Measurements from ENCODE around the gene CD109. TPM values are rescaled to one million over a fixed set of nuclear protein-coding genes. Genes with fewer than 3 reads are reported as not detected.

The CD109 gene
- total RNA-seq, 5 donors from 2014 or later (not counting 1 experiment from before 2014, with no cell fraction given), result 0.59 to 1.0 (median 0.68) TPM

DNA sequence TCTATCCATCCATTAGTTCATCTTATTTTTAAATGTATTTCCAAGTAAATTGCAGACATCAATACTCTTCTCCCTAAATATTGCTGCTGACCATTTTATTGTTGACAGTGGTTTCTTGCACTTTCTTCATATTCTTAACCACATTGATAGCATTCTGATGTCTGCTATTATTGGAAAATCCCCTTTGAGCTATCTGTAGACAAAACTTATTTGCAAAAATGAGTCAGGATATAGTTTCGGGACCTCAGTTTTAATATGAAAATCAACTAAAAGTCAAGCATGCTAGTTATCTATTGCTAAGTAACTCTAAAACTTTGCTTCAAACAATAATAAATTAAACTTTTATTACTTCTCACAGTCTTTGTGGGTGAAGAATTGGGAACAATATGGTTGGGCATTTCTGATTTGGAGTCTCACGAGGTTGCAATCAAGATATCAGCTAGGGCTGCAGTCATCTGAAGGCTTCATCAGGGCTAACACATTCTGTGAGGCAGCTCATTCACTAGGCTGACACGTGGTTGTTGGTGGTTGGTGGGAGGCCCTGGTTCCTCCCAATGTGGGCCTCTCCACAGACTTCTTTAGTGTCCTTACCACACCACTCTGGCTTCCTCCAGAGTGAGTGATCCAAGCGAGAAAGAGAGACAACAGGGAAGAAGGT is 32.7 kb downstream of the CD109 start:
- H3K4me3 Mint-ChIP-seq, result no peak overlapping the region
- no peak overlapping the region for H3K27ac ChIP-seq (ENCODE audit: low read length)
- DNase-seq, result no peak

DNA sequence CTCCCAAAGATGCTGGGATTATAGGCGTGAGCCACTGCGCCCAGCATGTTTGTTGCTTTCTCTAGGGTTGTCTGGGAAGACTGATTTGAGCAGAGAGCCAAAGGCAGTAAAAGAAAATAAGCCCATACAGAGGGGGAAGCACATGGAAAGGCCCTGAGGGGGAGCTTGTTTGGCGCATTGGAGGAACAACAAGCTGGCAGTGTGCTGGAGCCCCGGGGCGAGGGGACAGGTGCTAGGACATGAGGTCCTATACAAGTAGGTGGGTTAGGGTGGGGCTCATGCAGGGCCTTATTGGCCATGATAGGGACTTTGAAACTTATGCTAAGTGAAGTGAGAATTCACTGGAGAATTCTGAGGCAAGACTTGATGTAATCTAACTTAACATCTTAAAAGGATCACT is 35.3 kb downstream of the CD109 start:
- Histone ChIP-seq H3K4me3 (ENCODE audit: control insufficient read depth in 1 of 2, extremely low read depth in 1 of 2, low read length in 1 of 2) (no peak overlapping the region), H3K4me1 (ENCODE audit: control insufficient read depth in 1 of 2, extremely low read depth in 1 of 2, insufficient read depth in 2 of 2, low read length in 2 of 2) (no peaks in the 10 kb centered on the region), H3K9me3 (no peaks in the 10 kb centered on the region), H3K36me3 (ENCODE audit: control insufficient read depth in 2 of 2, extremely low read depth in 1 of 2, insufficient read depth in 1 of 2, low read length in 1 of 2) (no peaks in the 10 kb centered on the region), H3K27ac (ENCODE audit: low read length) (no peak overlapping the region), H3K27me3 (replicated peaks in 1 of 2; ENCODE audit: control insufficient read depth in 2 of 2, extremely low read depth in 1 of 2, insufficient read depth in 2 of 2, low read length in 1 of 2) (no peaks in the 10 kb centered on the region)
- ATAC-seq (replicated peaks in 1 of 4) (no peak), DNase-seq (no peak)
- ChIA-PET POLR2A (interaction anchor here in 1 of 2 donors (0.7 kb wide), 1 partner anchor 1477 kb away, joined by 5 read pairs; no protein-coding TSS in a partner anchor), CTCF (interaction anchor here in 1 of 2 donors (0.9 to 4.6 kb wide), 3 partner anchors 54 to 1478 kb away, joined by 3 to 40 read pairs (median 4); no protein-coding TSS in a partner anchor)
- Mint-ChIP-seq H3K36me3 (no peaks in the 10 kb centered on the region), H3K4me1 (no peaks in the 10 kb centered on the region), H3K27ac (no peak overlapping the region), H3K9me3 (no peaks in the 10 kb centered on the region), H3K27me3 (no peaks in the 10 kb centered on the region), H3K4me3 (no peak overlapping the region)
- WGBS (ENCODE audit: insufficient coverage), result 100% methylated on average over 3 of the region's 5 CpGs

More for the DNA sequence above, 32.7 kb downstream of the CD109 start:
- Histone ChIP-seq H3K9me3 (no peaks in the 10 kb centered on the region), H3K36me3 (ENCODE audit: control insufficient read depth in 2 of 2, extremely low read depth in 1 of 2, insufficient read depth in 1 of 2, low read length in 1 of 2) (no peaks in the 10 kb centered on the region), H3K27me3 (replicated peaks in 1 of 2; ENCODE audit: control insufficient read depth in 2 of 2, extremely low read depth in 1 of 2, insufficient read depth in 2 of 2, low read length in 1 of 2) (no peaks in the 10 kb centered on the region), H3K4me1 (ENCODE audit: control insufficient read depth in 1 of 2, extremely low read depth in 1 of 2, insufficient read depth in 2 of 2, low read length in 2 of 2) (peaks cover 0 to 6% of the 10 kb centered on the region in 2 experiments), H3K4me3 (ENCODE audit: control insufficient read depth in 1 of 2, extremely low read depth in 1 of 2, low read length in 1 of 2) (no peak overlapping the region)
- CTCF ChIA-PET, result interaction anchor here (1.0 to 1.2 kb wide), 3 partner anchors 8 to 1512 kb away, joined by 4 read pairs; no protein-coding TSS in a partner anchor
- POLR2A ChIA-PET, result interaction anchor here in 1 of 2 donors (0.5 kb wide), 1 partner anchor 75 kb away, joined by 8 read pairs; the partner anchor contains the start of gene SLC17A5
- no peak overlapping the region for H3K27ac Mint-ChIP-seq
- no peaks in the 10 kb centered on the region for H3K36me3 Mint-ChIP-seq
- no peak for ATAC-seq (replicated peaks in 1 of 4)
- no CpG with 5 or more reads among the region's 4 CpGs for WGBS (ENCODE audit: insufficient coverage)
- H3K9me3 Mint-ChIP-seq, result no peaks in the 10 kb centered on the region
- H3K27me3 Mint-ChIP-seq, result no peaks in the 10 kb centered on the region
- peaks cover 4 to 10% (median 5%) of the 10 kb centered on the region in 3 donors for H3K4me1 Mint-ChIP-seq

DNA sequence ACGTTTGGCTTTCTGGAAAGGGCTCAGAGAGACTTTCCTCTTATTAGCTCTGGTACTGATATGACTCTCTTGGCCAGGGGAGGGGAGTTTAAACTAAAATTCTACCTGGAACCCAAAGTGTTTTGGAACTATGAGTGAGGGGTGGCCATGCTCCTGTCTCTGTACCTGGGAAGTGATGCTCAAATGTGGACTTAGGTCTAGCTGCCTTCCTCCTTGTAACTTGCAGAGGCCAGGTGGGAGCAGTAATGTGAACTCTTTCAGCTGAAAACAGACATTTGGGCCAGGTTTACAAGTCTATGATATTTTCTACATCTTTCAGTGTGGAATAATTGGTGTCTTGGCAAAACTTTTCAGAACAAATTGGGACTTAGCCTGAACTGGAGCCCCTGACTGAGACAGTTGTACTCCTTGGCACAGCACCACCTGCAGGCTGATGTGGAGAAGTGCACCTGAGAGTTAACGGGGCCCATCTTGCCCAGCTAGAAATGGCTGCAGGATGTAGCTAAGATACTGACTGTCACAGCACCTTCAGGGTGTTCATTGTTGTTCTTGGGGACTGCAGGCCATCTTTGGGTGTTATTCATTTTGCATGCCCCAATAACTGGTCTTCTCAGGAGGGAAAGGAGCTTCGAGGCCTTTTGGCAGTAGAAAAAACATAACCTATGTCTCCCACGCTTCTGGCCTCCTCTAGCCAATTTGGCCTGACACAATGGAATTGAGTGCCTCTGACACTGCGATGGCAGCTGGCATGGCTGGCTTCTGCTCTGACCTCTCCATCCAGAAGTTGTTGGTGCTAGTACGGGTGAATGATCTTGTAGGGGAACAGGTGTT is 37.1 kb downstream of the CD109 start:
- ChIA-PET CTCF (interaction anchor here (0.5 to 4.6 kb wide), 27 partner anchors 9 to 1546 kb away, joined by 3 to 40 read pairs (median 3); partner anchors contain the start of gene COX7A2 (in 1 of the 2)), POLR2A (no interaction called here)
- Histone ChIP-seq H3K27me3 (replicated peaks in 1 of 2; ENCODE audit: control insufficient read depth in 2 of 2, extremely low read depth in 1 of 2, insufficient read depth in 2 of 2, low read length in 1 of 2) (no peaks in the 10 kb centered on the region), H3K36me3 (ENCODE audit: control insufficient read depth in 2 of 2, extremely low read depth in 1 of 2, insufficient read depth in 1 of 2, low read length in 1 of 2) (no peaks in the 10 kb centered on the region), H3K9me3 (no peaks in the 10 kb centered on the region), H3K4me3 (ENCODE audit: control insufficient read depth in 1 of 2, extremely low read depth in 1 of 2, low read length in 1 of 2) (no peak overlapping the region), H3K27ac (ENCODE audit: low read length) (no peak overlapping the region), H3K4me1 (ENCODE audit: control insufficient read depth in 1 of 2, extremely low read depth in 1 of 2, insufficient read depth in 2 of 2, low read length in 2 of 2) (no peaks in the 10 kb centered on the region)
- H3K9me3 Mint-ChIP-seq, result no peaks in the 10 kb centered on the region
- no peak overlapping the region for H3K4me3 Mint-ChIP-seq
- ATAC-seq (replicated peaks in 1 of 4) (peak; percentile 90 to 98 (median 96)), DNase-seq (peak; percentile 16 to 81 (median 54))
- 67% methylated on average over 5 of the region's 6 CpGs for WGBS (ENCODE audit: insufficient coverage)
- no peaks in the 10 kb centered on the region for H3K4me1 Mint-ChIP-seq
- H3K27ac Mint-ChIP-seq, result no peak overlapping the region
- H3K27me3 Mint-ChIP-seq, result no peaks in the 10 kb centered on the region
- no peaks in the 10 kb centered on the region for H3K36me3 Mint-ChIP-seq

DNA sequence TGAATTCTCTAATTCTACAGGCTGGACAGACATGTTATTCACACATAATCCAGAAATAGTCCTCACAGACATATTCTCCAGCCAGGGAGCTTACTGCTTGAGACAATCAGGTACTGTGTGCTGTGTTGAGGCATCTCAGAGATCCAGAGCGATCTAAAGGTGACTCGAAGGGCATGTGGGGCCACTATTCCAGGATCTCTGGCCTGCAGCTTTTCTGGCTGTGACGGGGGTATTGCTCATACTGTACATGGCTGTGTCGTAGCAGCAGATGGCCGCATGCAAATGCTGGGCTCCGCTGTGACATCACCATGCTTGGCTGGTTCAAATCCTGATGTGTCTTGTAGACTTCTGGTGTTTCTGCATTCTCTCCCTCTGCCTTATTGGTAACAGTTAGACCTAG is 37.8 kb downstream of the CD109 start:
- Mint-ChIP-seq H3K27me3 (no peaks in the 10 kb centered on the region), H3K9me3 (no peaks in the 10 kb centered on the region), H3K27ac (no peak overlapping the region), H3K4me1 (no peaks in the 10 kb centered on the region), H3K36me3 (no peaks in the 10 kb centered on the region), H3K4me3 (no peak overlapping the region)
- Histone ChIP-seq H3K27me3 (replicated peaks in 1 of 2; ENCODE audit: control insufficient read depth in 2 of 2, extremely low read depth in 1 of 2, insufficient read depth in 2 of 2, low read length in 1 of 2) (no peaks in the 10 kb centered on the region), H3K9me3 (no peaks in the 10 kb centered on the region), H3K4me1 (ENCODE audit: control insufficient read depth in 1 of 2, extremely low read depth in 1 of 2, insufficient read depth in 2 of 2, low read length in 2 of 2) (no peaks in the 10 kb centered on the region), H3K27ac (ENCODE audit: low read length) (no peak overlapping the region), H3K4me3 (ENCODE audit: control insufficient read depth in 1 of 2, extremely low read depth in 1 of 2, low read length in 1 of 2) (no peak overlapping the region), H3K36me3 (ENCODE audit: control insufficient read depth in 2 of 2, extremely low read depth in 1 of 2, insufficient read depth in 1 of 2, low read length in 1 of 2) (no peaks in the 10 kb centered on the region)
- CTCF ChIA-PET, result interaction anchor here (0.6 to 4.6 kb wide), 23 partner anchors 9 to 1546 kb away, joined by 3 to 40 read pairs (median 3); partner anchors contain the start of gene COX7A2 (in 1 of the 2)
- WGBS (ENCODE audit: insufficient coverage), result 91% methylated on average over 6 of the region's 6 CpGs
- no peak for DNase-seq
- ATAC-seq (replicated peaks in 1 of 4), result no peak
- POLR2A ChIA-PET, result no interaction called here

DNA sequence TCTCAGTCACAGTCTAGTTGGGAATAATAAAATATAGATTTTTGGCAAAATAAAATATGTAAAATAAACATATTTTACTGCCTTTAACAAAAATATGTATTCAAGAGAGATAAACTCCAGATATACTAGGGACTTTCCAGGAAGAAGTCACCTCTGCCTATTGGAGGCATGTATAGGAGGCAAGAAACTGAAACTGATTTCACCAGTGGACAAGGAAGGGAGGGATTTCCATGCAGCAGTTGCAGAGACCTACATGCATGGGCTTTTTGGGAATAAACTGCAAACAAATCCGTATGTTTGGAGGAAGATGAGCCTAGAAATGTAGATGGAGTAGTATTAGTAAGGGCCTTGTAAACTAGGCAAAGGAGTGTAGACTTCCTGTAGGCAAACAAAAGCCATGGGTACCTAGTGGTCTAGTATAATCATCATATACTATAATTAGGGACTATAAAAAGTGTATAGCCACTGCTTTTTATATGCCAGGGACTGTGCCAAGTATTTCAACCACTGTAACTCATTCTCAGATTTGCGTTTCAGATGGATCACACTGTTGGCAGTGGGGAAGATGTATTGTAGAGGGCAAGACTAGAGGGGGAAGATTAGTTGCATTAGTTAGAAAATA is 38.9 kb downstream of the CD109 start:
- no peaks in the 10 kb centered on the region for H3K9me3 Mint-ChIP-seq
- no peak overlapping the region for H3K27ac Mint-ChIP-seq
- ChIA-PET POLR2A (no interaction called here), CTCF (no interaction called here)
- no peaks in the 10 kb centered on the region for H3K9me3 ChIP-seq
- H3K27me3 Mint-ChIP-seq, result no peaks in the 10 kb centered on the region
- no peaks in the 10 kb centered on the region for H3K4me1 ChIP-seq (ENCODE audit: control insufficient read depth in 1 of 2, extremely low read depth in 1 of 2, insufficient read depth in 2 of 2, low read length in 2 of 2)
- no peak for DNase-seq
- no peaks in the 10 kb centered on the region for H3K27me3 ChIP-seq (replicated peaks in 1 of 2; ENCODE audit: control insufficient read depth in 2 of 2, extremely low read depth in 1 of 2, insufficient read depth in 2 of 2, low read length in 1 of 2)
- WGBS (ENCODE audit: insufficient coverage), result 67% methylated on average over 1 of the region's 2 CpGs
- H3K27ac ChIP-seq (ENCODE audit: low read length), result no peak overlapping the region
- H3K4me3 Mint-ChIP-seq, result no peak overlapping the region
- H3K36me3 ChIP-seq (ENCODE audit: control insufficient read depth in 2 of 2, extremely low read depth in 1 of 2, insufficient read depth in 1 of 2, low read length in 1 of 2), result no peaks in the 10 kb centered on the region
- no peaks in the 10 kb centered on the region for H3K36me3 Mint-ChIP-seq
- no peak for ATAC-seq (replicated peaks in 1 of 4)
- H3K4me1 Mint-ChIP-seq, result no peaks in the 10 kb centered on the region
- no peak overlapping the region for H3K4me3 ChIP-seq (ENCODE audit: control insufficient read depth in 1 of 2, extremely low read depth in 1 of 2, low read length in 1 of 2)
